K562 (cell line): ENCODE results near the gene P2RX3. TPM values are rescaled to one million over a fixed set of nuclear protein-coding genes. Genes with fewer than 3 reads are reported as not detected.

Source experiments
- ATAC-seq: fragments of 200-7000 bp; cut with Tn5 transposase; 3 replicates; pipeline ENCODE4 v1.9.1; 2020; ENCODE audit warnings: moderate library complexity
- BruUV-seq: library from RNA; stranded (reverse); fragments of 400-500 nt; replicated peaks from 2 replicates; lab custom pipeline; 2021; lab: Mats Ljungman, UMichigan
- CTCF ChIA-PET: fragments of 300-600 bp; formaldehyde crosslinking; extraction: SDS; loops from one replicate; lab custom pipeline; 2021; ENCODE audit warnings: low intra/inter-chr PET ratio; lab: Yijun Ruan, JAX
- POLR2A ChIA-PET: fragments of 300-600, 350-650 bp; sonication (Branson Sonifier 250); formaldehyde crosslinking; extraction: SDS; loops from one replicate; lab custom pipeline; 2021; ENCODE audit warnings: antibody characterized with exemption, inconsistent platforms; lab: Yijun Ruan, JAX
- DNase-seq, 4 experiments: peaks; one replicate each; pipeline versions ENCODE4 v3.0.0 to v3.0.0-alpha.2; 2011 to 2018; ENCODE audit warnings: low spot score in 3 of 4, mixed read lengths in 3 of 4; ENCODE audit errors: extremely low read depth in 1 of 4
- FAIRE-seq: peaks from 2 replicates; lab custom pipeline; 2011; peaks lifted over from hg19 to GRCh38; lab: Jason Lieb, UNC
- H2AFZ ChIP-seq: 2 replicates; pipeline ENCODE4 v1.6.0; 2011; ENCODE audit warnings: low read depth, low read length, control low read depth, inconsistent platforms
- H3K27ac ChIP-seq: fragments of 200-600 bp; 3 replicates; pipeline ENCODE4 v1.8.0; 2011; ENCODE audit warnings: low read depth, mild to moderate bottlenecking, control low read depth, inconsistent platforms, low read length, moderate library complexity, mixed read lengths; ENCODE audit errors: extremely low read depth
- H3K27me3 ChIP-seq, 2 experiments: fragments of 300-600 bp in 1 of 2; 2 replicates in 1 of 2; 3 replicates in 1 of 2; pipeline versions ENCODE4 v1.6.0 to v1.8.0; 2011; ENCODE audit warnings: inconsistent platforms in 2 of 2, low read length in 2 of 2, mild to moderate bottlenecking in 1 of 2, mixed read lengths in 1 of 2, moderate library complexity in 1 of 2; ENCODE audit not compliant: control insufficient read depth in 2 of 2, insufficient read depth in 2 of 2
- H3K36me3 ChIP-seq: fragments of 300-600 bp; 3 replicates; pipeline ENCODE4 v1.8.0; 2011; ENCODE audit warnings: mild to moderate bottlenecking, low read length, inconsistent platforms; ENCODE audit not compliant: control insufficient read depth, insufficient read depth
- H3K4me1 ChIP-seq, 2 experiments: fragments of 200-600 bp in 1 of 2; replicated peaks in 1 of 2; 2 replicates in 1 of 2; 3 replicates in 1 of 2; pipeline versions ENCODE4 v1.5.1 to v1.8.0; 2011; ENCODE audit warnings: inconsistent platforms in 2 of 2, low read length in 2 of 2, mild to moderate bottlenecking in 1 of 2, mixed read lengths in 1 of 2, moderate library complexity in 1 of 2; ENCODE audit not compliant: control insufficient read depth in 2 of 2, insufficient read depth in 2 of 2
- H3K4me2 ChIP-seq: 2 replicates; pipeline ENCODE4 v1.6.1; 2011; ENCODE audit warnings: low read length, control low read depth, inconsistent platforms, mixed read lengths; ENCODE audit not compliant: insufficient read depth
- H3K4me3 ChIP-seq: fragments of 200-600 bp; sonication (generic), shearing (Covaris generic); 2 replicates; pipeline ENCODE4 v1.5.1; 2016; ENCODE audit warnings: control low read depth, inconsistent platforms
- H3K79me2 ChIP-seq: fragments of 200-600 bp; 3 replicates; pipeline ENCODE4 v1.8.0; 2011; ENCODE audit warnings: low read length, inconsistent platforms; ENCODE audit not compliant: control insufficient read depth, insufficient read depth
- H3K9ac ChIP-seq, 2 experiments: 2 replicates each; pipeline versions ENCODE4 v1.6.0 to v1.6.1; 2011; ENCODE audit warnings: low read depth in 2 of 2, low read length in 2 of 2, control low read depth in 1 of 2, inconsistent platforms in 1 of 2, mild to moderate bottlenecking in 1 of 2, mixed read lengths in 1 of 2; ENCODE audit not compliant: insufficient read depth in 1 of 2
- H3K9me1 ChIP-seq: one replicate; pipeline ENCODE4 v1.6.0; 2011; ENCODE audit warnings: inconsistent platforms, mild to moderate bottlenecking, low read length, moderate library complexity; ENCODE audit not compliant: control insufficient read depth, insufficient read depth
- H3K9me3 ChIP-seq: replicated peaks from 2 replicates; pipeline ENCODE4 v1.5.1; 2011; ENCODE audit warnings: low read depth, low read length, inconsistent platforms; ENCODE audit not compliant: control insufficient read depth, insufficient read depth
- H4K20me1 ChIP-seq: replicated peaks from 2 replicates; pipeline ENCODE4 v1.6.1; 2011; ENCODE audit warnings: low read length, inconsistent platforms, mixed read lengths; ENCODE audit not compliant: control insufficient read depth, insufficient read depth
- ATF1 ChIP-seq, 2 experiments: fragments of 450-650 bp in 1 of 2; IDR thresholded peaks; 2 replicates each; pipeline ENCODE4 v1.6.1; 2016; ENCODE audit warnings: missing compliant biosample characterization in 1 of 2, missing genetic modification characterization in 1 of 2
- BRCA1 ChIP-seq, 2 experiments: fragments of 450-650 bp in 1 of 2; sonication (generic) in 1 of 2; formaldehyde crosslinking in 1 of 2; IDR thresholded peaks; 2 replicates each; pipeline versions ENCODE4 v1.5.0 to v1.6.1; 2017 to 2020; ENCODE audit warnings: mild to moderate bottlenecking in 1 of 2, missing genetic modification reagents in 1 of 2
- CEBPG ChIP-seq, 3 experiments: fragments of 200-800 bp in 1 of 3; sonication (Bioruptor generic) in 1 of 3; sonication (generic) in 1 of 3; formaldehyde crosslinking in 1 of 3; IDR thresholded peaks in 2 of 3; conservative IDR thresholded peaks in 1 of 3; 2 replicates each; pipeline versions ENCODE4 v1.6.1 to v1.8.0; 2016 to 2022; ENCODE audit warnings: missing compliant biosample characterization in 2 of 3, missing genetic modification characterization in 2 of 3, mild to moderate bottlenecking in 1 of 3, missing genetic modification reagents in 1 of 3
- HNRNPK ChIP-seq: fragments of 200-400 bp; formaldehyde crosslinking; IDR thresholded peaks from one replicate; pipeline ENCODE4 v1.6.1; 2018; ENCODE audit warnings: mild to moderate bottlenecking, low read depth, low read length; ENCODE audit not compliant: poor library complexity, severe bottlenecking
- NELFE ChIP-seq: IDR thresholded peaks from 2 replicates; pipeline ENCODE4 v1.6.1; 2011; ENCODE audit warnings: mild to moderate bottlenecking; ENCODE audit not compliant: insufficient read depth, insufficient read length
- ZNF589 ChIP-seq: fragments of 200-800 bp; sonication (Bioruptor generic); IDR thresholded peaks from 2 replicates; pipeline ENCODE4 v1.6.1; 2016; ENCODE audit warnings: low read depth, missing genetic modification characterization, missing compliant biosample characterization
- WGBS: fragments of 100-300 bp; shearing (Covaris generic); methylation state at CpG from one replicate; pipeline ENCODE4 v1.1.6; 2016; ENCODE audit warnings: low coverage, mixed read lengths; ENCODE audit not compliant: insufficient coverage; ENCODE audit errors: missing lambda C conversion rate; 5-methylcytosine and 5-hydroxymethylcytosine counted together
- in situ Hi-C: fragments of 300-500 bp; cut with MboI; formaldehyde crosslinking; loops from 4 replicates; pipeline ENCODE4 v1.15.0; 2018; ENCODE audit warnings: inconsistent platforms, mixed read lengths
- intact Hi-C: fragments of 100-400 bp; cut with micrococcal nuclease; formaldehyde crosslinking; loops from 2 replicates; pipeline ENCODE4 v1.14.2; 2022
- polyA plus RNA-seq, 8 experiments: library from polyadenylated mRNA; depleted of rRNA in 4 of 8; stranded (reverse) in 5 of 8; unstranded in 3 of 8; fragments of >200 nt; fragmentation: Nextera tagmentation in 2 of 8; fragmentation: Illumina TruSeq in 1 of 8; extraction: Ambion mirVana in 2 of 8; extraction: Trizol in 1 of 8; gene quantifications; 2 replicates each; pipeline versions ENCODE4 v1.2.1 to v1.2.3, GENCODE V29; 2011 to 2014; ENCODE audit warnings: inconsistent platforms in 1 of 8, missing spikeins in 1 of 8
- total RNA-seq, 7 experiments: library from RNA; depleted of rRNA in 6 of 7; stranded (reverse); fragments of >200 nt in 6 of 7; fragmentation: Illumina TruSeq in 2 of 7; extraction: Trizol in 2 of 7; gene quantifications; 2 replicates each; pipeline versions ENCODE4 v1.2.1 to v1.2.3, GENCODE V29; 2011 to 2021; ENCODE audit warnings: low replicate concordance in 1 of 7
- TF ChIP-seq, protein P1 (sequence below): sonication (generic); formaldehyde crosslinking; IDR thresholded peaks from 2 replicates; pipeline ENCODE4 v1.8.0; 2023; ENCODE audit warnings: mild to moderate bottlenecking, missing genetic modification reagents

Gene P2RX3
- total and polyA plus RNA-seq, 9 of the 15 experiments (the other 6 are each of a cell fraction or from before 2014, with no cell fraction given) = not detected

DNA sequence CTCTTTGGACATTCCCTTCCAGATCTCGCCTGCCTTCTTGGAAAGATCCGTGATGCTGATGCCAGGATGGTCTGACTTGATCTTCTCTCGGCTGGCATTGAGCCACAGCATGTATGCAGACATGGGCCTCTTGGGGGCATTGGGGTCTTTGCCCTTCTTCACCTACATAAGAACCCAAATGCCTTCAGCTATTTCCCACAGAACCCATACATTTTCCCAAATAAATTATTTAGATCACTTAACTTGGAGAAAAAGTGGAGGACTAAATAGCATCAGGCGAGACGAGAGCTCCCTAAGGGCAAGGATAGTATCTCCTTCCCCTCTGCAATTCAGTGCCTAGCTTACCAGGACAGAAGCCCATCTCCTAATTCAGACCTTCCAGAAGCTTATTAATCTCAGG is 10.4 kb upstream of the P2RX3 start (continued):
- TF ChIP-seq, protein P1, sequence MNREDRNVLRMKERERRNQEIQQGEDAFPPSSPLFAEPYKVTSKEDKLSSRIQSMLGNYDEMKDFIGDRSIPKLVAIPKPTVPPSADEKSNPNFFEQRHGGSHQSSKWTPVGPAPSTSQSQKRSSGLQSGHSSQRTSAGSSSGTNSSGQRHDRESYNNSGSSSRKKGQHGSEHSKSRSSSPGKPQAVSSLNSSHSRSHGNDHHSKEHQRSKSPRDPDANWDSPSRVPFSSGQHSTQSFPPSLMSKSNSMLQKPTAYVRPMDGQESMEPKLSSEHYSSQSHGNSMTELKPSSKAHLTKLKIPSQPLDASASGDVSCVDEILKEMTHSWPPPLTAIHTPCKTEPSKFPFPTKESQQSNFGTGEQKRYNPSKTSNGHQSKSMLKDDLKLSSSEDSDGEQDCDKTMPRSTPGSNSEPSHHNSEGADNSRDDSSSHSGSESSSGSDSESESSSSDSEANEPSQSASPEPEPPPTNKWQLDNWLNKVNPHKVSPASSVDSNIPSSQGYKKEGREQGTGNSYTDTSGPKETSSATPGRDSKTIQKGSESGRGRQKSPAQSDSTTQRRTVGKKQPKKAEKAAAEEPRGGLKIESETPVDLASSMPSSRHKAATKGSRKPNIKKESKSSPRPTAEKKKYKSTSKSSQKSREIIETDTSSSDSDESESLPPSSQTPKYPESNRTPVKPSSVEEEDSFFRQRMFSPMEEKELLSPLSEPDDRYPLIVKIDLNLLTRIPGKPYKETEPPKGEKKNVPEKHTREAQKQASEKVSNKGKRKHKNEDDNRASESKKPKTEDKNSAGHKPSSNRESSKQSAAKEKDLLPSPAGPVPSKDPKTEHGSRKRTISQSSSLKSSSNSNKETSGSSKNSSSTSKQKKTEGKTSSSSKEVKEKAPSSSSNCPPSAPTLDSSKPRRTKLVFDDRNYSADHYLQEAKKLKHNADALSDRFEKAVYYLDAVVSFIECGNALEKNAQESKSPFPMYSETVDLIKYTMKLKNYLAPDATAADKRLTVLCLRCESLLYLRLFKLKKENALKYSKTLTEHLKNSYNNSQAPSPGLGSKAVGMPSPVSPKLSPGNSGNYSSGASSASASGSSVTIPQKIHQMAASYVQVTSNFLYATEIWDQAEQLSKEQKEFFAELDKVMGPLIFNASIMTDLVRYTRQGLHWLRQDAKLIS (CRISPR knock-in tag) = no peak
- no peak for TF ChIP-seq HNRNPK

DNA sequence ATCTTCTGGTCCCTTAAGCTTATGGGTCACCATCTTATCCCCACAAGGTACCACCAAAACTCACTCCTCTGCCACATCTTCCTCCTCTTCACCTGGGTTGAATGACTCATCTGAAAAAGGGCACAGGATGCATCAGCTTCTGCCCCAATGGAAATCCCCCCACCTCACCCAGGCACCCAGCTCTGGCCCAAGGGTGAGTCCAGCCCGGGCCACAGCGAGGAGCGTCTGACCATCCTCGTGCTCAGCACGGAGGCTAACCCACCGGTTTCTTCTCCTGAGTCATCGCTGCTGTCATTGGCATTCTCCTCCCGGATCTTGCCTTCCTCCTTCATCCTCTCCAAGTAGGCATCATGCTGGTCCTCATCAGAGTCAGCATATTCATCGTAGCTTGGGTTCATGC is 8.1 kb upstream of the P2RX3 start:
- peaks cover 21 to 25% of the 10 kb centered on the region in 2 experiments; a peak in 4 of 5 replicates for H3K4me1 ChIP-seq
- peaks cover 28% of the 10 kb centered on the region for H3K79me2 ChIP-seq
- no peak for DNase-seq
- CTCF ChIA-PET = no interaction called here
- H3K9ac ChIP-seq = 0 out of 4 replicates have a peak overlapping the region, but pooled peaks of 1 of the 2 experiments have one; percentile 7
- no peak for ATAC-seq
- no peak overlapping the region for H3K27ac ChIP-seq
- no peak overlapping the region for H3K4me3 ChIP-seq
- H2AFZ ChIP-seq = no peak overlapping the region
- POLR2A ChIA-PET = interaction anchor here (0.6 to 1.3 kb wide), 3 partner anchors 10 to 500 kb away, joined by 3 to 4 read pairs (median 4); no protein-coding TSS in a partner anchor
- 97% methylated on average over 9 of the region's 9 CpGs for WGBS
- peaks cover 92% of the 10 kb centered on the region for H3K36me3 ChIP-seq
- no peaks in the 10 kb centered on the region for H3K9me1 ChIP-seq
- H3K9me3 ChIP-seq = no peaks in the 10 kb centered on the region
- BruUV-seq = no TSS peak
- FAIRE-seq = no peak
- in situ Hi-C loops (no loop called here), intact Hi-C loops (no loop called here)
- no peak for TF ChIP-seq ZNF589 (CRISPR knock-in tag)
- TF ChIP-seq CEBPG (CRISPR knock-in tag; IDR thresholded peaks at IDR 0.05) = no peak
- TF ChIP-seq CEBPG (tag; conservative IDR thresholded peaks at IDR 0.05 in 1 of 2, IDR thresholded peaks at IDR 0.05 in 1 of 2) = no peak
- TF ChIP-seq NELFE = no peak
- TF ChIP-seq ATF1 (CRISPR knock-in tag; IDR thresholded peaks at IDR 0.05) = no peak
- no peak for TF ChIP-seq ATF1 (tag; IDR thresholded peaks at IDR 0.05)
- no peak for TF ChIP-seq BRCA1 (IDR thresholded peaks at IDR 0.05)
- 0 out of 2 replicates have a peak, but pooled peaks have one; percentile 33 for TF ChIP-seq BRCA1 (CRISPR knock-in tag; IDR thresholded peaks at IDR 0.05)
- H3K27me3 ChIP-seq = no peaks in the 10 kb centered on the region
- no peaks in the 10 kb centered on the region; the same call in 1 of the 2 replicates for H4K20me1 ChIP-seq
- H3K4me2 ChIP-seq = no peak overlapping the region
